Prostate gland (tissue), 2 donors: ENCODE measurements around the gene CALM3.

Experiments
- CTCF ChIP-seq, 4 experiments: fragments of 200-600 bp in 2 of 4; fragments of 450-650 bp in 2 of 4; sonication (generic) in 2 of 4; IDR thresholded peaks; 1 replicate in 3 of 4; 2 replicates in 1 of 4; pipeline ENCODE4 v1.5.1; 2016 to 2019; ENCODE audit warnings: antibody characterized with exemption in 4 of 4, mild to moderate bottlenecking in 2 of 4, moderate library complexity in 2 of 4
- POLR2A ChIP-seq: fragments of 450-650 bp; IDR thresholded peaks from one replicate; pipeline ENCODE4 v1.6.1; 2016; ENCODE audit warnings: antibody characterized with exemption, mild to moderate bottlenecking

GRCh38 chr19:46574533-46574932 is 26.6 kb upstream of the CALM3 start:
- no peak for TF ChIP-seq CTCF (IDR thresholded peaks at IDR 0.05)
- TF ChIP-seq POLR2A, result no peak
